Measurements from ENCODE around the gene SLC6A6.
"Not testable (repeated sequence)": the region's sequence is repeated elsewhere in the genome, so short reads cannot be mapped to it uniquely, and the experiment has no call there.

The SLC6A6 gene

GRCh38 chr3:14510838-14511622, 108.6 kb downstream of the SLC6A6 start:
- no peak for DNase-seq

- no peak for DNase-seq
Measured at GRCh38 chr3:14511623-14512280, 109.3 kb downstream of the SLC6A6 start.

- DNase-seq = no peak
Measured at GRCh38 chr3:14512281-14512941, 110.0 kb downstream of the SLC6A6 start.

- DNase-seq = no peak
Measured at GRCh38 chr3:14512942-14513327, 110.5 kb downstream of the SLC6A6 start.

- DNase-seq = no peak
Measured at GRCh38 chr3:14513566-14514322, 111.3 kb downstream of the SLC6A6 start.

- no peak for DNase-seq
Measured at GRCh38 chr3:14514323-14514720, 111.9 kb downstream of the SLC6A6 start.

- DNase-seq = not testable (repeated sequence)
Measured at GRCh38 chr3:14515526-14515925, 113.1 kb downstream of the SLC6A6 start.

- DNase-seq = no peak
Measured at GRCh38 chr3:14516738-14517345, 114.4 kb downstream of the SLC6A6 start.

GRCh38 chr3:14517601-14518431, 115.4 kb downstream of the SLC6A6 start:
- DNase-seq = no peak

GRCh38 chr3:14518432-14518802, 116.0 kb downstream of the SLC6A6 start:
- DNase-seq = no peak

- DNase-seq = no peak
Measured at GRCh38 chr3:14518893-14519292, 116.5 kb downstream of the SLC6A6 start.

GRCh38 chr3:14519406-14519805, 117.0 kb downstream of the SLC6A6 start:
- no peak for DNase-seq

- no peak for DNase-seq
Measured at GRCh38 chr3:14520149-14520548, 117.7 kb downstream of the SLC6A6 start.

GRCh38 chr3:14520967-14521366, 118.6 kb downstream of the SLC6A6 start:
- no peak for DNase-seq

- no peak for DNase-seq
Measured at GRCh38 chr3:14521611-14522010, 119.2 kb downstream of the SLC6A6 start.

- no peak for DNase-seq
Measured at GRCh38 chr3:14522129-14522691, 119.8 kb downstream of the SLC6A6 start.

GRCh38 chr3:14522768-14523167, 120.4 kb downstream of the SLC6A6 start:
- DNase-seq = no peak

GRCh38 chr3:14523792-14524191, 121.4 kb downstream of the SLC6A6 start:
- no peak for DNase-seq

- DNase-seq = no peak
Measured at GRCh38 chr3:14524311-14524711, 121.9 kb downstream of the SLC6A6 start.

- DNase-seq = no peak
Measured at GRCh38 chr3:14524920-14525660, 122.7 kb downstream of the SLC6A6 start.
